ENCODE data around the gene TMEM63A. TPM values are rescaled to one million over a fixed set of nuclear protein-coding genes. Genes with fewer than 3 reads are reported as not detected.

Gene TMEM63A
- total and polyA plus RNA-seq, 2 of the 13 experiments (the other 11 are each of a cell fraction or from before 2014, with no cell fraction given): 23.9 to 53.3 TPM

- Histone ChIP-seq H3K27me3 (ENCODE audit: control insufficient read depth in 1 of 2, insufficient read depth in 2 of 2, low read length in 2 of 2) (no peaks in the 10 kb centered on the region), H3K79me2 (ENCODE audit: insufficient read depth, low read length) (no peaks in the 10 kb centered on the region), H3K9ac (ENCODE audit: insufficient read depth, low read depth, low read length) (no peak overlapping the region), H2AFZ (ENCODE audit: low read length) (no peak overlapping the region), H3K4me2 (ENCODE audit: low read depth, low read length) (no peak overlapping the region), H4K20me1 (ENCODE audit: insufficient read depth, low read length) (no peaks in the 10 kb centered on the region), H3K36me3 (replicated peaks in 1 of 2; ENCODE audit: control insufficient read depth in 1 of 2, insufficient read depth in 2 of 2, low read length in 2 of 2) (peaks cover 14 to 65% of the 10 kb centered on the region in 2 experiments), H3K27ac (ENCODE audit: extremely low read length, insufficient read depth, low read length) (no peak overlapping the region), H3K4me3 (replicated peaks in 1 of 3; ENCODE audit: insufficient read depth in 1 of 3, low read depth in 2 of 3, low read length in 3 of 3) (no peak overlapping the region), H3K4me1 (ENCODE audit: insufficient read depth, low read length) (no peaks in the 10 kb centered on the region), H3K9me3 (ENCODE audit: low read length) (no peaks in the 10 kb centered on the region)
- in situ Hi-C loops (cut with HindIII; ENCODE audit: extremely low pct_ligation_motif_present, low pct_unique_long_range_greater_than_20kb): no loop called here
- no peak for FAIRE-seq
- DNase-seq (ENCODE audit: low spot score): no peak
- ChIA-PET POLR2A (no interaction called here), CTCF (ENCODE audit: low intra/inter-chr PET ratio, low total read pairs) (no interaction called here)
- no peak for TF ChIP-seq SMAD3 (CRISPR knock-in tag; IDR thresholded peaks at IDR 0.05)
- TF ChIP-seq ZBTB38 (CRISPR knock-in tag; IDR thresholded peaks at IDR 0.05): no peak
- no peak for TF ChIP-seq ZNF362 (CRISPR knock-in tag; IDR thresholded peaks at IDR 0.05; ENCODE audit: borderline replicate concordance)
- TF ChIP-seq ZEB1 (IDR thresholded peaks at IDR 0.05; ENCODE audit: insufficient replicate concordance, low read depth): no peak
- TF ChIP-seq, protein P1, sequence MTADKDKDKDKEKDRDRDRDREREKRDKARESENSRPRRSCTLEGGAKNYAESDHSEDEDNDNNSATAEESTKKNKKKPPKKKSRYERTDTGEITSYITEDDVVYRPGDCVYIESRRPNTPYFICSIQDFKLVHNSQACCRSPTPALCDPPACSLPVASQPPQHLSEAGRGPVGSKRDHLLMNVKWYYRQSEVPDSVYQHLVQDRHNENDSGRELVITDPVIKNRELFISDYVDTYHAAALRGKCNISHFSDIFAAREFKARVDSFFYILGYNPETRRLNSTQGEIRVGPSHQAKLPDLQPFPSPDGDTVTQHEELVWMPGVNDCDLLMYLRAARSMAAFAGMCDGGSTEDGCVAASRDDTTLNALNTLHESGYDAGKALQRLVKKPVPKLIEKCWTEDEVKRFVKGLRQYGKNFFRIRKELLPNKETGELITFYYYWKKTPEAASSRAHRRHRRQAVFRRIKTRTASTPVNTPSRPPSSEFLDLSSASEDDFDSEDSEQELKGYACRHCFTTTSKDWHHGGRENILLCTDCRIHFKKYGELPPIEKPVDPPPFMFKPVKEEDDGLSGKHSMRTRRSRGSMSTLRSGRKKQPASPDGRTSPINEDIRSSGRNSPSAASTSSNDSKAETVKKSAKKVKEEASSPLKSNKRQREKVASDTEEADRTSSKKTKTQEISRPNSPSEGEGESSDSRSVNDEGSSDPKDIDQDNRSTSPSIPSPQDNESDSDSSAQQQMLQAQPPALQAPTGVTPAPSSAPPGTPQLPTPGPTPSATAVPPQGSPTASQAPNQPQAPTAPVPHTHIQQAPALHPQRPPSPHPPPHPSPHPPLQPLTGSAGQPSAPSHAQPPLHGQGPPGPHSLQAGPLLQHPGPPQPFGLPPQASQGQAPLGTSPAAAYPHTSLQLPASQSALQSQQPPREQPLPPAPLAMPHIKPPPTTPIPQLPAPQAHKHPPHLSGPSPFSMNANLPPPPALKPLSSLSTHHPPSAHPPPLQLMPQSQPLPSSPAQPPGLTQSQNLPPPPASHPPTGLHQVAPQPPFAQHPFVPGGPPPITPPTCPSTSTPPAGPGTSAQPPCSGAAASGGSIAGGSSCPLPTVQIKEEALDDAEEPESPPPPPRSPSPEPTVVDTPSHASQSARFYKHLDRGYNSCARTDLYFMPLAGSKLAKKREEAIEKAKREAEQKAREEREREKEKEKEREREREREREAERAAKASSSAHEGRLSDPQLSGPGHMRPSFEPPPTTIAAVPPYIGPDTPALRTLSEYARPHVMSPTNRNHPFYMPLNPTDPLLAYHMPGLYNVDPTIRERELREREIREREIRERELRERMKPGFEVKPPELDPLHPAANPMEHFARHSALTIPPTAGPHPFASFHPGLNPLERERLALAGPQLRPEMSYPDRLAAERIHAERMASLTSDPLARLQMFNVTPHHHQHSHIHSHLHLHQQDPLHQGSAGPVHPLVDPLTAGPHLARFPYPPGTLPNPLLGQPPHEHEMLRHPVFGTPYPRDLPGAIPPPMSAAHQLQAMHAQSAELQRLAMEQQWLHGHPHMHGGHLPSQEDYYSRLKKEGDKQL (CRISPR knock-in tag; IDR thresholded peaks at IDR 0.05; ENCODE audit: low read depth): no peak
- no peak for TF ChIP-seq SRSF1 (optimal IDR thresholded peaks at IDR 0.05; ENCODE audit: low read depth, low read length)
- TF ChIP-seq, protein P2, sequence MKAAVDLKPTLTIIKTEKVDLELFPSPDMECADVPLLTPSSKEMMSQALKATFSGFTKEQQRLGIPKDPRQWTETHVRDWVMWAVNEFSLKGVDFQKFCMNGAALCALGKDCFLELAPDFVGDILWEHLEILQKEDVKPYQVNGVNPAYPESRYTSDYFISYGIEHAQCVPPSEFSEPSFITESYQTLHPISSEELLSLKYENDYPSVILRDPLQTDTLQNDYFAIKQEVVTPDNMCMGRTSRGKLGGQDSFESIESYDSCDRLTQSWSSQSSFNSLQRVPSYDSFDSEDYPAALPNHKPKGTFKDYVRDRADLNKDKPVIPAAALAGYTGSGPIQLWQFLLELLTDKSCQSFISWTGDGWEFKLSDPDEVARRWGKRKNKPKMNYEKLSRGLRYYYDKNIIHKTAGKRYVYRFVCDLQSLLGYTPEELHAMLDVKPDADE (CRISPR knock-in tag; IDR thresholded peaks at IDR 0.05): no peak
- TF ChIP-seq HOXA7 (CRISPR knock-in tag; IDR thresholded peaks at IDR 0.05): no peak
- no TSS peak for BruUV-seq (replicated peaks)
- no peak for ATAC-seq
- 92% methylated on average over 3 of the region's 3 CpGs for WGBS (ENCODE audit: low lambda C conversion rate)
- intact Hi-C loops (cut with micrococcal nuclease; ENCODE audit: unreplicated experiment): no loop called here
These were observed 46.3 kb downstream of the TMEM63A start for GRCh38 chr1:225835856-225836255.

All from HepG2 (cell line).